ENCODE measurements around the gene CD34.

Gene CD34

DNA sequence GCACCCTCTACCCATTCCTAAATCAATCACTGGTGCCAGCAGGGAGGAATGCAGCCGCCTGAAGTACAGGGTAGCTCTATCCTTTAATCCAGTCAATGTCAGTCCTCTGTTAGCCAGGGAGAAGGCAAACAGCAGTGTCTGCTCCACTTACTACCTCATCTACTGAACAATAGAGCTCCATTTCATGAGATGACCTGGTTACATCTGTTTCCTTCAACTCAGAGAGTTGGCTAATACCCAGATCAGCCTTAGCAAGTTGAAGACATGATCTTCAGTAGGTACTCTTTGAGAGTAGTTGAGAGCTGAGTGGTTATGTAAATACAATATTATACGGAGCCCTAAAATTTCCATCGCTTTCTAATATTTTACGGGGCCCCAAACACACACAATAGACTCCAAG, 46.1 kb upstream of the CD34 start:
- Histone ChIP-seq H3K36me3 (no peaks in the 10 kb centered on the region), H3K27me3 (ENCODE audit: insufficient read depth, low read depth, severe bottlenecking) (no peaks in the 10 kb centered on the region), H3K9me3 (ENCODE audit: severe bottlenecking) (peaks cover 16% of the 10 kb centered on the region), H3K27ac (no peak overlapping the region), H3K4me3 (ENCODE audit: low read depth, low read length) (no peak overlapping the region)
- no peak for DNase-seq
- TF ChIP-seq, protein P1, sequence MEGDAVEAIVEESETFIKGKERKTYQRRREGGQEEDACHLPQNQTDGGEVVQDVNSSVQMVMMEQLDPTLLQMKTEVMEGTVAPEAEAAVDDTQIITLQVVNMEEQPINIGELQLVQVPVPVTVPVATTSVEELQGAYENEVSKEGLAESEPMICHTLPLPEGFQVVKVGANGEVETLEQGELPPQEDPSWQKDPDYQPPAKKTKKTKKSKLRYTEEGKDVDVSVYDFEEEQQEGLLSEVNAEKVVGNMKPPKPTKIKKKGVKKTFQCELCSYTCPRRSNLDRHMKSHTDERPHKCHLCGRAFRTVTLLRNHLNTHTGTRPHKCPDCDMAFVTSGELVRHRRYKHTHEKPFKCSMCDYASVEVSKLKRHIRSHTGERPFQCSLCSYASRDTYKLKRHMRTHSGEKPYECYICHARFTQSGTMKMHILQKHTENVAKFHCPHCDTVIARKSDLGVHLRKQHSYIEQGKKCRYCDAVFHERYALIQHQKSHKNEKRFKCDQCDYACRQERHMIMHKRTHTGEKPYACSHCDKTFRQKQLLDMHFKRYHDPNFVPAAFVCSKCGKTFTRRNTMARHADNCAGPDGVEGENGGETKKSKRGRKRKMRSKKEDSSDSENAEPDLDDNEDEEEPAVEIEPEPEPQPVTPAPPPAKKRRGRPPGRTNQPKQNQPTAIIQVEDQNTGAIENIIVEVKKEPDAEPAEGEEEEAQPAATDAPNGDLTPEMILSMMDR (IDR thresholded peaks at IDR 0.05; ENCODE audit: low read depth, low read length) = no peak

DNA sequence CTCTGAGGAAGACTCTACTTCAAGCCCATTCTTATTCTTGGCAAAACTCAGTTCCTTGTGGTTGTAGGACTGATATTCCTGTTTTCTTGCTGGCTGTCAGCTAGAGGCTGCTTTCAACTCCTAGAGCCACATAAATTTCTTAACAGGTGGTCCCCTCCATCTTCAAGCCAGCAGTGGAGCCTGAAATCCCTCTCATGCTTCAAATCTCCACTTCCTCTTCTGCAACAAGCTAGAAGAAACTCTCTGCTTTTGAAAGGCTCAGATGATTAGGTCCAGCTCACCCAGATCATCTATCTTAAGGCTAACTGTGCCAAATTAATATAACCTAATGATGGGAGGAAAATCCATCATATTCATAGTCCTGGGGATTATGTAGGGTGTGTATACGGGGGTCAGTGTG, 43.2 kb upstream of the CD34 start:
- H3K27ac ChIP-seq = no peak overlapping the region
- no peaks in the 10 kb centered on the region for H3K27me3 ChIP-seq (ENCODE audit: insufficient read depth, low read depth, severe bottlenecking)
- TF ChIP-seq, protein P1 (IDR thresholded peaks at IDR 0.05; ENCODE audit: low read depth, low read length) = no peak
- H3K9me3 ChIP-seq (ENCODE audit: severe bottlenecking) = peaks cover 10% of the 10 kb centered on the region
- no peak overlapping the region for H3K4me3 ChIP-seq (ENCODE audit: low read depth, low read length)
- no peaks in the 10 kb centered on the region for H3K36me3 ChIP-seq
- DNase-seq = no peak

DNA sequence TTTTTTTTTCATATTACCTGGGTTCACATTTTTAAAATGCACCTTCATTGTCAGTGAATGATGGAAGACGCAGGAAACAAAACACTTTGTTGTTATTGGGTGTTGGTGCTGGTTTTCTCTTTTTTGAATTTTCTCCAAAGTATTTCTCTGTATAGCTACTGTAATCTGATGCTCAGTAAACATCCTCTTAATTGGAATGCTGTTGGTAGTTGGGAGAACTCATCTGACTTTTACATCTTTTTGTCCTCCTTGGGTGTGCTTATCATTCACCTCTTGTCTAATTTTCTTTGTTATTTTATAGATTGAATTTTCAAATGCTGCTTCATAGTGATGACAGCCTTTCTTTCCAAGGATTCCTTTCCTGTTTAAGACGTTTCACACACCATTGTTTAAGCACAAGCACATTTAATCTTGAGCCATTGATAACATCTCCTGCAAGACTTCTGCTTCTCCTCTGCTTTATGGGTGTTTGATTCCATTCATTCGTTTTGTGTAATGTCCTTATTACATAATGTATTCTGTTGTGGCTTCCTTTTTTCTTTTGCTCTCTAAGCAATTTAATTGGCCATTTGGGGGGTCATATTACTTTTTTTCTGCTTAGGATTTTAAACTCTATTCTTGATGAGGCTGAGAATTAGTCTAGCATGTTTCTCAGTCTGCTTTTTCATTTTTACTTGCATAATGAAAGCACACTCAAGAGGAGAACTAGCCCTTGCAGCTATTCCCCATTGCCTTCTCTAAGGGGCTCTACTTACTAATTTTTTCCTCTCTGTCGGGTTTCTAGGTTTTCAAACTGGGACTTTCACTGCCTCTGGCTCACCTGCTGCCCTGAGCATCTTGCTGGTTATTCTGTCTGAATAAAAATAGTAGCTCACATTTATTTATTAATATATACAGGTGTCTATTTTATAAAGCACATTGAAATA, 42.0 kb upstream of the CD34 start:
- Histone ChIP-seq H3K27me3 (ENCODE audit: insufficient read depth, low read depth, severe bottlenecking) (no peaks in the 10 kb centered on the region), H3K27ac (no peak overlapping the region), H3K4me3 (ENCODE audit: low read depth, low read length) (no peak overlapping the region), H3K9me3 (ENCODE audit: severe bottlenecking) (peaks cover 5% of the 10 kb centered on the region), H3K36me3 (no peaks in the 10 kb centered on the region)
- TF ChIP-seq, protein P1 (IDR thresholded peaks at IDR 0.05; ENCODE audit: low read depth, low read length) = no peak
- no peak for DNase-seq

- H3K27me3 ChIP-seq (ENCODE audit: insufficient read depth, low read depth, severe bottlenecking) = no peaks in the 10 kb centered on the region
- DNase-seq = no peak
- no peak overlapping the region for H3K4me3 ChIP-seq (ENCODE audit: low read depth, low read length)
- peaks cover 5% of the 10 kb centered on the region for H3K9me3 ChIP-seq (ENCODE audit: severe bottlenecking)
- TF ChIP-seq, protein P1 (IDR thresholded peaks at IDR 0.05; ENCODE audit: low read depth, low read length) = no peak
- no peaks in the 10 kb centered on the region for H3K36me3 ChIP-seq
- no peak overlapping the region for H3K27ac ChIP-seq
Measured at GRCh38 chr1:207951652-207952051, 40.7 kb upstream of the CD34 start.

DNA sequence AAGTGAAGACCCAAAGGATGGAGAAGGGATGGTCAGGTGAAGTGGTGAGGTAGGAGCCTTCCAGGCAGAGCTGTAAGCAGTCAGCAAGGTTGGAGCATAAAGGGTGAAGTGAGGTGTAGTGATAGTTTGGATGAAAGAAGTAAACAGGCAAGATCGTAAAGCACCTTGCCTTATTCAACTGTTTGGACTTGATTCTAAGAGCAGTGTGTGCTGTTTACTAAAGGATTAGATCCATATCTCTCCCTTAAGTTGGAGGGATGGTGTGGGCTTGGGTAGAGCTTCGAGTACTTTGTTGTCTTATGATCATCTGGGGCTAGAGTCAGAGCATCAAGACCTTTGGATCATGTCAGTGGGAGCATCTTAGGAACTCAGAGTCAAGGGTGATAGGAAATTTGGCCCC, 39.8 kb upstream of the CD34 start:
- no peak overlapping the region for H3K27ac ChIP-seq
- no peak for DNase-seq
- no peaks in the 10 kb centered on the region for H3K27me3 ChIP-seq (ENCODE audit: insufficient read depth, low read depth, severe bottlenecking)
- H3K36me3 ChIP-seq = no peaks in the 10 kb centered on the region
- peaks cover 5% of the 10 kb centered on the region for H3K9me3 ChIP-seq (ENCODE audit: severe bottlenecking)
- TF ChIP-seq, protein P1 (IDR thresholded peaks at IDR 0.05; ENCODE audit: low read depth, low read length) = no peak
- no peak overlapping the region for H3K4me3 ChIP-seq (ENCODE audit: low read depth, low read length)
